ENCODE data around the gene COL15A1.

GRCh38 chr9:99101812-99102211, 158.1 kb downstream of the COL15A1 start:
- TF ChIP-seq CTCF (IDR thresholded peaks at IDR 0.05) (no peak), ZFX (IDR thresholded peaks at IDR 0.05; ENCODE audit: borderline replicate concordance) (no peak)
